Measurements from ENCODE around the gene TEX52. TPM values are rescaled to one million over a fixed set of nuclear protein-coding genes. Genes with fewer than 3 reads are reported as not detected.
"Not testable (repeated sequence)": the region's sequence is repeated elsewhere in the genome, so short reads cannot be mapped to it uniquely, and the experiment has no call there.

TEX52 gene
- total RNA-seq, 1 donor from 2014 or later = not detected

GRCh38 chr12:2879853-2880252 lies 23.0 kb upstream of the TEX52 start:
- intact Hi-C loops (cut with DNase I) = no loop called here

GRCh38 chr12:2877953-2878732 lies 21.3 kb upstream of the TEX52 start:
- H3K4me3 ChIP-seq = peak overlapping the region; percentile 87 to 89
- peaks cover 20% of the 10 kb centered on the region for H3K4me1 ChIP-seq
- H3K9me3 ChIP-seq = no peaks in the 10 kb centered on the region
- TF ChIP-seq CTCF (IDR thresholded peaks at IDR 0.05) (no peak), POLR2AphosphoS5 (IDR thresholded peaks at IDR 0.05; ENCODE audit: insufficient read depth in 1 of 2, low read depth in 1 of 2) (no peak), POLR2A (IDR thresholded peaks at IDR 0.05) (no peak)
- no peaks in the 10 kb centered on the region for H3K27me3 ChIP-seq
- H3K27ac ChIP-seq = peak overlapping the region; percentile 98
- intact Hi-C loops (cut with DNase I) = no loop called here
- no peak for DNase-seq (ENCODE audit: extremely low spot score in 2 of 2)
- no peaks in the 10 kb centered on the region for H3K36me3 ChIP-seq

More at GRCh38 chr12:2879853-2880252, 23.0 kb upstream of the TEX52 start:
- Histone ChIP-seq H3K36me3 (no peaks in the 10 kb centered on the region), H3K4me1 (peaks cover 20% of the 10 kb centered on the region), H3K27ac (no peak overlapping the region), H3K27me3 (no peaks in the 10 kb centered on the region), H3K4me3 (no peak overlapping the region), H3K9me3 (no peaks in the 10 kb centered on the region)
- DNase-seq (ENCODE audit: extremely low spot score in 2 of 2) = no peak
- TF ChIP-seq POLR2AphosphoS5 (IDR thresholded peaks at IDR 0.05; ENCODE audit: insufficient read depth in 1 of 2, low read depth in 1 of 2) (no peak), POLR2A (IDR thresholded peaks at IDR 0.05) (no peak), CTCF (IDR thresholded peaks at IDR 0.05) (no peak)

GRCh38 chr12:2877047-2877952 lies 20.5 kb upstream of the TEX52 start, which contains the start of the genes FOXM1 and RHNO1:
Gene FOXM1 (minus strand): TSS chr12:2877174. CDS start chr12:2874478, 2,696 bp downstream.
Gene RHNO1 (plus strand): TSS chr12:2877223. CDS start chr12:2885367, 8,144 bp downstream.
- DNase-seq (ENCODE audit: extremely low spot score in 2 of 2) = peak in 1 of 2 donors; percentile 94
- H3K27ac ChIP-seq = peak within 1 kb of the TSS; percentile 98
- H3K4me1 ChIP-seq = peaks cover 20% of the 10 kb centered on the region
- intact Hi-C loops (cut with DNase I) = no loop called here
- no peaks in the 10 kb centered on the region for H3K9me3 ChIP-seq
- H3K36me3 ChIP-seq = no peaks in the 10 kb centered on the region
- no peaks in the 10 kb centered on the region for H3K27me3 ChIP-seq
- H3K4me3 ChIP-seq = peak within 1 kb of the TSS; percentile 87 to 89
- peak in 1 of 3 experiments; percentile 33 for TF ChIP-seq CTCF (IDR thresholded peaks at IDR 0.05)
- peak in 1 of 2 donors; percentile 43 for TF ChIP-seq POLR2A (IDR thresholded peaks at IDR 0.05)
- peak; percentile 31 to 85 for TF ChIP-seq POLR2AphosphoS5 (IDR thresholded peaks at IDR 0.05; ENCODE audit: insufficient read depth in 1 of 2, low read depth in 1 of 2)

- peaks cover 20% of the 10 kb centered on the region for H3K4me1 ChIP-seq
- intact Hi-C loops (cut with DNase I) = no loop called here
- H3K27ac ChIP-seq = peak overlapping the region; percentile 98
Observed at GRCh38 chr12:2876431-2877046, 19.7 kb upstream of the TEX52 start.

GRCh38 chr12:2868986-2869632 lies 12.3 kb upstream of the TEX52 start:
- H3K36me3 ChIP-seq; H3K4me3 ChIP-seq; H3K27ac ChIP-seq; H3K9me3 ChIP-seq; DNase-seq (ENCODE audit: extremely low spot score in 2 of 2); H3K4me1 ChIP-seq; H3K27me3 ChIP-seq; intact Hi-C loops (cut with DNase I): not testable (repeated sequence)

More at GRCh38 chr12:2876431-2877046, 19.7 kb upstream of the TEX52 start:
- no peak for DNase-seq (ENCODE audit: extremely low spot score in 2 of 2)
- Histone ChIP-seq H3K9me3 (no peaks in the 10 kb centered on the region), H3K27me3 (no peaks in the 10 kb centered on the region), H3K4me3 (peak overlapping the region; percentile 87 to 89), H3K36me3 (no peaks in the 10 kb centered on the region)
- TF ChIP-seq POLR2A (IDR thresholded peaks at IDR 0.05) = no peak
- TF ChIP-seq CTCF (IDR thresholded peaks at IDR 0.05) = no peak
- TF ChIP-seq POLR2AphosphoS5 (IDR thresholded peaks at IDR 0.05; ENCODE audit: insufficient read depth in 1 of 2, low read depth in 1 of 2) = no peak

Measured in vagina (tissue), 2 donors.